Lower leg skin (tissue), 4 donors: ENCODE data around the gene ERC2. TPM values are rescaled to one million over a fixed set of nuclear protein-coding genes. Genes with fewer than 3 reads are reported as not detected.

Source experiments
- DNase-seq, 2 donors: peaks; one replicate each; pipeline ENCODE4 v3.0.0-alpha.2; 2019; ENCODE audit warnings: low spot score in 2 of 2
- H3K4me3 ChIP-seq: fragments of 200-600 bp; sonication (generic); 2 replicates; pipeline ENCODE4 v1.5.1; 2017; ENCODE audit warnings: mild to moderate bottlenecking, low read depth; ENCODE audit not compliant: poor library complexity, severe bottlenecking
- CTCF ChIP-seq, 3 donors: fragments of 450-650 bp; IDR thresholded peaks; one replicate each; pipeline ENCODE4 v1.5.1; 2016; ENCODE audit warnings: antibody characterized with exemption in 3 of 3, mild to moderate bottlenecking in 3 of 3, moderate library complexity in 2 of 3
- POLR2A ChIP-seq, 2 donors: fragments of 450-650 bp; IDR thresholded peaks; one replicate each; pipeline ENCODE4 v1.6.1; 2016 to 2017; ENCODE audit warnings: antibody characterized with exemption in 2 of 2, mild to moderate bottlenecking in 1 of 2, moderate library complexity in 1 of 2
- WGBS, 2 donors: methylation state at CpG; one replicate each; pipeline ENCODE4 v1.1.5; 2018; 5-methylcytosine and 5-hydroxymethylcytosine counted together
- intact Hi-C: fragments of 100-400 bp; cut with DNase I; formaldehyde crosslinking; loops from one replicate; pipeline ENCODE4 v1.15.0; 2023; ENCODE audit warnings: low total_unique reads
- total RNA-seq, 4 donors: library from RNA; depleted of rRNA; stranded (reverse); fragments of >200 nt; gene quantifications; one replicate each; pipeline ENCODE4 v1.1.0, GENCODE V29; 2016

Gene ERC2
- total RNA-seq, 4 donors from 2014 or later, result 0.23 to 1.3 (median 0.42) TPM; not detected in 1

DNA sequence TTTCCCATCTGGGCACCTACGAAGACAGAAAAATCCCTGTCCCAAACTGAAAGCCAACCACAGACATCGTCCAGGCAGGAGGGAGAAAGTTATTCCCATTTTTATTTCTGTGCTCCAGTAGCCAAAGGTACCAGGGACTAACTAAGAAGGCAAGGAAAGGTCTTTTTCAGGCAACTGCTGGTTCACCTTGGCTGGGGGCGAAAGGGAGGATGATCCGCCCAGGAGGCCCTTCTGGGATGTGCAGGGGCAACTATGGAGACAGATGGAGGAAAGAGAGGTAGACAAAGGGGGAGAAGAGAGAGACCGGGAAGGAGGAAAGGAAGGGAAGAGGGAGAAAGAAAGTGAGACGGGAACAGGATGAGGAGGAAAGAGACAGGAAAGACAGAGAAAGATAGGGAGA lies 994.5 kb downstream of the ERC2 start:
- intact Hi-C loops, result no loop called here
- no peak for DNase-seq
- 87 to 91% methylated on average over 6 of the region's 6 CpGs for WGBS, 2 donors
- no peak for TF ChIP-seq CTCF (IDR thresholded peaks at IDR 0.05)
- TF ChIP-seq POLR2A (IDR thresholded peaks at IDR 0.05), result no peak
- H3K4me3 ChIP-seq, result no peak overlapping the region

- no peak overlapping the region for H3K4me3 ChIP-seq
- intact Hi-C loops, result no loop called here
- WGBS, 2 donors, result 79 to 82% methylated on average over 8 of the region's 8 CpGs
- DNase-seq, result no peak
- no peak for TF ChIP-seq POLR2A (IDR thresholded peaks at IDR 0.05)
Measured at GRCh38 chr3:55471522-55472280, 996.6 kb downstream of the ERC2 start.

- H3K4me3 ChIP-seq, result no peak overlapping the region
- intact Hi-C loops, result no loop called here
- TF ChIP-seq CTCF (IDR thresholded peaks at IDR 0.05), result no peak
- TF ChIP-seq POLR2A (IDR thresholded peaks at IDR 0.05), result no peak
- DNase-seq, result no peak
- whole genome bisulfite sequencing, 2 donors, result 95 to 96% methylated on average over 3 to 4 of the region's 4 CpGs
Measured at GRCh38 chr3:55471084-55471483, 997.2 kb downstream of the ERC2 start.

DNA sequence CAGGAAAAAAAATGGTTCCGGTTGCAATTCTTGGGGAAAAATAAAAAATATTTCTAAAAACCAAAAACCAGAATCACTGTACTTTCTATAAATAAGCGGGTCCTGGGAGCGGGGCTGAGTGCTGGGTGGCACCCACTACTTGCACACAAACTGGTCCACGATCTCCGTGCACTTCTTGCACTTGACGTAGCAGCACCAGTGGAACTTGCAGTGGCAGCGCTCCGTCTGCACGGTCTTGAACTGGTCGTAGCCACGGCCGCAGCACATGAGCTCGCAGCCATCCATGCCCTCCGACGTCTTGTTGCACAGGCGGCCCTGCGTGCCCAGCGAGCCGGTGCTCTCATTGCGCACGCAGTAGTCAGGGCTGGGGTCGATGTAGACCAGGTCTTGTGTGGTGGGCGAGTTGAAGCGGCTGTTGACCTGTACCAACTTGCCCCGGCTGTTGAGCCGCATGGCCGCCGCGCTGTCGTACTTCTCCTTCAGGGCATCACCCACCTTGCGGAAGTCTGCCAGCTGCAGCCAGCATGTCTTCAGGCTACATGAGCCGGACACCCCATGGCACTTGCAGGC lies 998.2 kb downstream of the ERC2 start:
- 96% methylated on average over 23 to 32 of the region's 32 CpGs for WGBS, 2 donors
- TF ChIP-seq POLR2A (IDR thresholded peaks at IDR 0.05), result no peak
- TF ChIP-seq CTCF (IDR thresholded peaks at IDR 0.05), result no peak
- intact Hi-C loops, result no loop called here
- no peak overlapping the region for H3K4me3 ChIP-seq
- no peak for DNase-seq

GRCh38 chr3:55468251-55468650 lies 1000.0 kb downstream of the ERC2 start:
- TF ChIP-seq CTCF (IDR thresholded peaks at IDR 0.05) (no peak), POLR2A (IDR thresholded peaks at IDR 0.05) (no peak)
- no peak overlapping the region for H3K4me3 ChIP-seq
- no peak for DNase-seq
- 89 to 92% methylated on average over 5 of the region's 5 CpGs for WGBS, 2 donors
- intact Hi-C loops, result no loop called here

DNA sequence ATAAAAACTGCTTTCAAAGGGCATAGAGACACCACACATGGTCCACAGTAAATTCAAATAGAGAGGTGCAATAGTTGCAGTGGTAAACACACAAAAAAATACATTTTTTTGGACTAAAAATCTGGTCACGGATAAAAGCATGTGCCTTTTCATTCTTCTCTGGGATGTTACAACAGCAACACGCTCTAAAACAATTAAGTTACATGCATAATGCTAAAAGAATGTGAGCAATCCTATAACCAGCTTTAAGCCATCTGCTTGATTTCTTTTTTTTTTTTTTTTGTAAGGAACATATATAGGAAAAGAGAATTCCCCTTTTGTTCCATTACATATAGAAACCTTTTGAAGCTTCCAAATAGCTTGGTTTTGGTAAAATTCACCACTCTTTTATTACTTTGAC lies 1001.2 kb downstream of the ERC2 start:
- WGBS, 2 donors, result 71 to 75% methylated on average over 2 of the region's 2 CpGs
- intact Hi-C loops, result no loop called here
- no peak for DNase-seq
- TF ChIP-seq POLR2A (IDR thresholded peaks at IDR 0.05), result no peak
- no peak for TF ChIP-seq CTCF (IDR thresholded peaks at IDR 0.05)
- H3K4me3 ChIP-seq, result no peak overlapping the region
